ENCODE measurements around the gene PLCG1.

The PLCG1 gene

DNA sequence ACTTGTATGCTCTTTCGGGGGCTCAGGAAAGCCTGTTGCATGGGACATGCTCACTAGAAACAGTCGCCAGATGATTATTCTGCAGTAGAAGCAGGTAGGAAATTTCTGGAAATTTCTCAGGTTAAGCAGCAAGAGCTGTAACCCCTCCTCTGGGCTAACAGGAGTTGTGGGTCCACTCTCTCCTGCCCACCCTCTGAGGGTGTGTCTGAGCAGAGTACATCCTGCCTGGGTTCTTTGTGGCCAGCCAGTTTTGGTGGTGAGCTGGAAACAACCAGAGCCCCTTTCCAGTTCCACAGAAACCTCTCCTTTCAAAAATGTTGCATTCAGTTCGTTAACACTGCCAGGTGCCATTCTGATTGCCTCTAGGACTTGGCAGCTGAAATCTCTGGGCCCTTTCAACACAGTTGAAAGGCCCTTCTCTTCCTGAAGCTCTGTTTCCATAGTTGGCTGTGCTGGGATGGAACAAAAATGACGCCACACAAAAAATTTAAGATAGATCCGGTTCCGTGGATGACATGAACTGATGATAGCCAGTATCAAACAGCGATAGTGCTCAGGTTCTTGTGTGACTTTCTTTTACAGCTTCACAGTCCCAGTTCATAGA lies 38.5 kb downstream of the PLCG1 start:
- DNase-seq (ENCODE audit: low read depth): no peak
- no peak for TF ChIP-seq CTCF (IDR thresholded peaks at IDR 0.05; ENCODE audit: low read length, missing control alignments)
- no peak overlapping the region for H3K4me3 ChIP-seq (replicated peaks; ENCODE audit: low read depth, low read length)

GRCh38 chr20:41176711-41177552 lies 39.6 kb downstream of the PLCG1 start:
- DNase-seq (ENCODE audit: low read depth): no peak
- H3K4me3 ChIP-seq (replicated peaks; ENCODE audit: low read depth, low read length): no peak overlapping the region
- no peak for TF ChIP-seq CTCF (IDR thresholded peaks at IDR 0.05; ENCODE audit: low read length, missing control alignments)

DNA sequence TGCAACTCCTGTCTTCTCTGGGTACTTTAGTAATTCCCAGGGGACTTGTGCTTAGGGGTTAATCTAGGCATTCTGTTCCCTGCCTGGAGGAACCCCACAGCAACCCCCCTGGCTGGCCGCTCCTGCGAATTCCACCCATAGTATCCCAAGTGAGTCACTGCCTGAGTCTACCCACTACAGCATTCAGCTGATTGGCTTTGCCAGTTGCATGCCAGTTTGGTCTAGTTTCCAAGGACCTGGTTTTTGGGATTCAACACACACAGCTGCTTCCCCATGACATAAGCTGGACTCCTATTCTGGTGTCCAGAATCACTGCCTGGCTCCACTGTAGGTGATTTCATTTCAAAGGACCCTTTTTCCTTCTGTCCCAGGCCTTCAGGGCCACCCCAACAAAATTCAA lies 40.3 kb downstream of the PLCG1 start:
- TF ChIP-seq CTCF (IDR thresholded peaks at IDR 0.05; ENCODE audit: low read length, missing control alignments): no peak
- H3K4me3 ChIP-seq (replicated peaks; ENCODE audit: low read depth, low read length): no peak overlapping the region
- peak; percentile 90 for DNase-seq (ENCODE audit: low read depth)

- DNase-seq (ENCODE audit: low read depth): no peak
- no peak for TF ChIP-seq CTCF (IDR thresholded peaks at IDR 0.05; ENCODE audit: low read length, missing control alignments)
- no peak overlapping the region for H3K4me3 ChIP-seq (replicated peaks; ENCODE audit: low read depth, low read length)
Observed at GRCh38 chr20:41178495-41178894, 41.2 kb downstream of the PLCG1 start.

GRCh38 chr20:41178904-41179432 lies 41.6 kb downstream of the PLCG1 start:
- peak; percentile 42 for DNase-seq (ENCODE audit: low read depth)
- H3K4me3 ChIP-seq (replicated peaks; ENCODE audit: low read depth, low read length): no peak overlapping the region
- TF ChIP-seq CTCF (IDR thresholded peaks at IDR 0.05; ENCODE audit: low read length, missing control alignments): peak; percentile 7

GRCh38 chr20:41179961-41180360 lies 42.6 kb downstream of the PLCG1 start:
- no peak overlapping the region for H3K4me3 ChIP-seq (replicated peaks; ENCODE audit: low read depth, low read length)
- DNase-seq (ENCODE audit: low read depth): no peak
- no peak for TF ChIP-seq CTCF (IDR thresholded peaks at IDR 0.05; ENCODE audit: low read length, missing control alignments)
